Activated naive CD8-positive, alpha-beta T cell treated with anti-CD3 and anti-CD28 coated beads for 36 hours (primary cell): ENCODE data around the gene BLACAT1. TPM values are rescaled to one million over a fixed set of nuclear protein-coding genes. Genes with fewer than 3 reads are reported as not detected.
"Not testable (repeated sequence)": the region's sequence is repeated elsewhere in the genome, so short reads cannot be mapped to it uniquely, and the experiment has no call there.

Source experiments
- DNase-seq: peaks from one replicate; pipeline ENCODE4 v3.0.0; 2021
- H3K27ac Mint-ChIP-seq: one replicate; pipeline ENCODE4 v1.8.0; 2022; ENCODE audit warnings: mild to moderate bottlenecking, moderate library complexity, mixed read lengths
- H3K27me3 Mint-ChIP-seq: one replicate; pipeline ENCODE4 v1.8.0; 2022; ENCODE audit warnings: mild to moderate bottlenecking, mixed read lengths
- H3K36me3 Mint-ChIP-seq: one replicate; pipeline ENCODE4 v1.8.0; 2021; ENCODE audit warnings: mild to moderate bottlenecking, mixed read lengths
- H3K4me1 Mint-ChIP-seq: one replicate; pipeline ENCODE4 v1.8.0; 2021; ENCODE audit warnings: mixed read lengths
- H3K4me3 Mint-ChIP-seq: one replicate; pipeline ENCODE4 v1.8.0; 2022; ENCODE audit warnings: mild to moderate bottlenecking, moderate library complexity, mixed read lengths
- H3K9me3 Mint-ChIP-seq: one replicate; pipeline ENCODE4 v1.8.0; 2022; ENCODE audit warnings: mixed read lengths
- total RNA-seq, 2 experiments: library from RNA; stranded (reverse); gene quantifications; one replicate each; pipeline ENCODE4 v1.2.3, GENCODE V29; 2021

The BLACAT1 gene
- total RNA-seq, 2 experiments from 2014 or later, result 0.12 to 0.19 TPM

DNA sequence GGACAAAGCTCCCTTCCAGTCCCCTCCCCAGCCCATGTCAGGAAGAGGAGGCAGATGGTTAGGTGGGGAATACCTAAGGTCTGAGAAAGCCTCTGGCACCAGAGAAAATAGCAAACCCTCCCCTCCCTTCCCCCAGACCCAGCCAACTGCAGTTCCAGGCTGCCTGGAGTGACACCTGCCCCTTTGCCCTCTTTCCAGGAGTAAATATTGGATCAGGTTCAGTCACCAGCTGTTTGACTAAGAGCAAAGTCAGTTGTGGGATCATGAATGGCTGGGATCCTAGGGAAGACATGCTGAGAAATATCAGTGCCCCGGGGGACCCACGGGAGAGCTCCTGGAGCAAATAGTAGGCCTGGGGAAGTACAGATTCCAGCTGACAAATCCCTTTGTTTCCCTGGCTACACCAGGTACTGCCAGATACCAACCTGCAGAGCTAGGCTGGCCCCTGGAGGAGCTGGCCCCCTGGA is 36.4 kb upstream of the BLACAT1 start:
- H3K4me1 Mint-ChIP-seq, result peaks cover 4% of the 10 kb centered on the region
- no peak overlapping the region for H3K4me3 Mint-ChIP-seq
- no peak for DNase-seq
- H3K9me3 Mint-ChIP-seq, result no peaks in the 10 kb centered on the region
- peaks cover 54% of the 10 kb centered on the region for H3K27me3 Mint-ChIP-seq
- no peak overlapping the region for H3K27ac Mint-ChIP-seq
- H3K36me3 Mint-ChIP-seq, result no peaks in the 10 kb centered on the region

DNA sequence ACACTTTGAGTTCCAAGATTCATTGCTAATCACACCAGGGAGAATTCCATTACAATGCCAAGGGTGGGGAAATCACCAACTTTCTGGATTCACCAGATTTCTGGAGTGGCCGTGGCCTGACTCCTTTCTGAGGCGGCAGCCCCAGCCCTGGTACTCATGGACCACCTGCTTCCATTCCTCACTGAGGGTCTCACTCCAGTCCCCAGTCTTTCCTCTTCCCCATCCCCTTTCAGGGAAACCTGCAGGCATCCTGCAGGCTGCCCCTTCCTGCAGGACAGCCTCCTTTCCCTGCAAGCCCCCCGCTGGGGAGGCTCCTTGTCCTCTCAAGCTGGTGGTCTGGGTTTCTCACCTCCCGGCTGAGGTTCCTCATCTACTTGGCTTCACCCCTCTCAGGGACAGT is 35.9 kb upstream of the BLACAT1 start:
- Mint-ChIP-seq H3K27ac (no peak overlapping the region), H3K4me1 (peaks cover 4% of the 10 kb centered on the region), H3K36me3 (no peaks in the 10 kb centered on the region), H3K4me3 (no peak overlapping the region), H3K9me3 (no peaks in the 10 kb centered on the region), H3K27me3 (peaks cover 59% of the 10 kb centered on the region)
- no peak for DNase-seq

DNA sequence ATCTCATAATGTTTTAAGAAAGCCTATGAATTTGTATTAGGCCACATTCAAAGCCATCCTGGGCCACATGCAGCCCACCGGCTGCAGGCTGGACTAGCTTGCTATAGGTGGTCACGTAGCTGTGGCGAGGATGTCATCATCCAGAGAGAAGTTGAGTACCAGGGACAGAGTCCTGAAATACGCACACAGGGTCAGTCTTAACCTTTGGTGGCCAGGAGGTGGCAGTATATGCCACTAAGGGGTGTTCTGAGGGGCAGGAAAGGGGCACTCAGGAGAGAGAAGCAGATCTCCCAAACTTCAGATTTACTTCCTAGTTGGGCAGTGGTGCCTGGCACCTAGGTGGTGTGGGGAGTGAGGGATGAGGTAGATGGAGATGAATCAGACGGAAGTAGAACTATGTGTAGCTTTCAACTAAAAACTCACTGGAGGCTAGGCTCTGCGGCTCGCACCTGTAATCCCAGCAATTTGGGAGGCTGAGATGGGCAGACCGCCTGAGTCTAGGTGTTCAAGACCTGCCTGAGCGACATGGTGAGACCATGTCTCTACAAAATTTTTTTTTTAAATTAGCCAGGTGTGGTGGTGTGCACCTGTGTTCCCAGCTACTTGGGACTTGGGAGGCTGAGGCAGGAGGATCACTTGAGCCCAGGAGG is 32.4 kb upstream of the BLACAT1 start:
- peaks cover 65% of the 10 kb centered on the region for H3K27me3 Mint-ChIP-seq
- peak; percentile 52 for DNase-seq
- H3K9me3 Mint-ChIP-seq, result no peaks in the 10 kb centered on the region
- H3K27ac Mint-ChIP-seq, result no peak overlapping the region
- H3K4me3 Mint-ChIP-seq, result no peak overlapping the region
- peaks cover 4% of the 10 kb centered on the region for H3K4me1 Mint-ChIP-seq
- no peaks in the 10 kb centered on the region for H3K36me3 Mint-ChIP-seq

DNA sequence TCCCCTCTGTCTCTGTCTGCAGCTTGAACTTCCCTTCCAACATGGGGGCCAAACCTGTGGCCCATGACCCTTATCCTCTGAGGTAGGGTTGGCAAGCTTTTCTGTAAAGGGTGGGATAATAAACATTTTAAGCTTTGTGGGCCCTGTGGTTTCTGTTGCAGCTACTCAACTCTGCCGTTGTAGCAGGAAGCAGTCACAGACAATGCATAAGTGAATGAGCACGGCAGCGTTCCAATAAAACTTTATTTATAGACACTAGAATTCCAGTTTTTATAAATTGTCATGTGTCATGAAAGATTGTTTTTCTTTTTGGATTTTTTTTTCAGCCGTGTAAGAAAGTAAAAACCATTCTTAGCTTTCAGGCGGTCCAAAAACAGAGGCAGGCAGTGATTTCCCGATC is 30.4 kb upstream of the BLACAT1 start:
- H3K36me3 Mint-ChIP-seq, result no peaks in the 10 kb centered on the region
- no peaks in the 10 kb centered on the region for H3K9me3 Mint-ChIP-seq
- H3K27me3 Mint-ChIP-seq, result peaks cover 62% of the 10 kb centered on the region
- no peak overlapping the region for H3K27ac Mint-ChIP-seq
- H3K4me1 Mint-ChIP-seq, result peaks cover 16% of the 10 kb centered on the region
- H3K4me3 Mint-ChIP-seq, result no peak overlapping the region
- DNase-seq, result no peak

DNA sequence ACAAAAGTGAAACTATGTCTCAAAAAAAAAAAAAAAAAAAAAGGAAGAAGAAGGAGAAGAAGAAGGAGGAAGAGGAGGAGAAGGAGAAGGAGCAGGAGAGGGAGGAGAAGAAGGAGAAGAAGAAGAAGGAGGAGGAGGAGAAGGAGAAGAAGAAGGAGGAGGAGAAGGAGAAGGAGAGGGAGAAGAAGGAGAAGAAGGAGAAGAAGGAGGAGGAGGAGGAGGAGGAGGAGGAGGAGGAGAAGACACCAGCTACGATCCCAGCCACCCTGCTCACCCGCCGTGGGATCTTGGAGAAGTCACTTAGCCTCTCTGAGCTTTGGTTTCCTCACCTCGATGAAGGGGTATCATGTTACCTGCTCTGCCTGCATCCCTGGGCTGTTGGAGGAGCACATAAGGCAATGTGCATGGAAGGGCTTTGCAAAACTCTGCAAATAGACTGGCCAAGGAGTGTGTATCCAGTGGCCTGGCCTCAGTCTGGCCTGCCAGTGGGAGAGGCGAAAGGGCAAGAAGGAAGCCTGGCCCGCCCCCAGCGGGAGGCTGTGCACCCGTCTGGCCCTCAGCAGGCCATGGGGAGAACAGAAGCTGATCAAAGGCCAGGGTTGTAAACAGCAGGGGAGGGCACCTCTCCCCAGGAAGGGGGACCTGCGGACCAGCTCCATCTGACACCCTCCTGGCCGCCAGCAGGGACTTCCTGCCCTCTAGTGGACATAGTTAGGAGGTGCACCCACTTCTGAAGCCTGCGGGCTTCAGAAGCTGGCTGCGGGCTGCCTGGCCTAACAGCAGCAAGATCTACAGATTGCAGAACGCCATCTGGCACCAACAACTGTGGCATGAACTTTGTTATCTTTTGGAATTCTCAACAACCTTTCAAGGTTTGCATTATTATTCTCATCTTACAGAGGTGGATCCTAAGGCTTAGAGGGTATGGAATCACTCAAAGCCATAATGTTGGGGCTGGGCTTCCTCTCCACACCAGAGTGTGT is 29.4 kb upstream of the BLACAT1 start:
- H3K4me1 Mint-ChIP-seq, result peaks cover 25% of the 10 kb centered on the region
- H3K9me3 Mint-ChIP-seq, result no peaks in the 10 kb centered on the region
- H3K36me3 Mint-ChIP-seq, result no peaks in the 10 kb centered on the region
- H3K4me3 Mint-ChIP-seq, result no peak overlapping the region
- no peak overlapping the region for H3K27ac Mint-ChIP-seq
- H3K27me3 Mint-ChIP-seq, result peaks cover 58% of the 10 kb centered on the region
- DNase-seq, result peak; percentile 70

DNA sequence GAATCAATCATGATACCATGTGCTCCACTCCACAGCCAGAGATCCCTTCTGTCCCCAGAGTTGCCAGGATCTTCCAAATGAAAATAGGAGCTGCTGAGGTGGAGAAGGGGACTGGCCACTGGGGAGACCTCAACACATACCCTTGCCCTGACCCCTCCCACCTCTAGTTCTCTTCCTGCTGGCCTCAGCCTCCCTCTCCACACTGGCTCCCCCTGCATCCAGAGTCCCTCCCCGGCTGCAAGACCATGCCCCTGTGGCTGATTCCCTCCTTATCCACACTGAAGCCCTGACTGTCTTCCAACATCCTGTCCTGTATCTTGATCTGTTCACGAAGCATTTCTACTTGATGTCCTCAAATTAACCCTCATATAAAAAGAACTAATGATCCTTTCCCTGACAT is 27.5 kb upstream of the BLACAT1 start:
- Mint-ChIP-seq H3K4me3 (no peak overlapping the region), H3K9me3 (no peaks in the 10 kb centered on the region), H3K27ac (no peak overlapping the region), H3K4me1 (peaks cover 33% of the 10 kb centered on the region), H3K36me3 (no peaks in the 10 kb centered on the region), H3K27me3 (peaks cover 48% of the 10 kb centered on the region)
- DNase-seq, result no peak

DNA sequence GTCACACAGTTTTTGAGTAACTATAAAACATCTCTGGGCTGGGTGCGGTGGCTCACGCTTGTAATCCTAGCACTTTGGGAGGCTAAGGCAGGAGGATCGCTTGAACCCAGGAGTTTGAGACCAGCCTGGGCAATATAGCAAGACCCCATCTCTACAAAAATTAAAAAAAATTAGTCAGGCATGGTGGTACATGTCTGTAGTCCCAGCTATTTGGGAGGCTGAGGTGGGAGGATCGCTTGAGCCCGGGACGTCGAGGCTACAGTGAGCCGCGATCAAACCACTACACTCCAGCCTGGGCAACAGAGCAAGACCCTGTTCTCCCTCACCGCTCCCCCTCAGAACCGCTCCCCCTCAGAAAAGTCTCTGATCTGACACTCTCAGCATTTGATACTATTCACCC is 26.7 kb upstream of the BLACAT1 start:
- H3K4me3 Mint-ChIP-seq, H3K9me3 Mint-ChIP-seq, H3K27ac Mint-ChIP-seq, DNase-seq, H3K36me3 Mint-ChIP-seq: not testable (repeated sequence)
- Mint-ChIP-seq H3K27me3 (peaks cover 42% of the 10 kb centered on the region), H3K4me1 (peaks cover 31% of the 10 kb centered on the region)

DNA sequence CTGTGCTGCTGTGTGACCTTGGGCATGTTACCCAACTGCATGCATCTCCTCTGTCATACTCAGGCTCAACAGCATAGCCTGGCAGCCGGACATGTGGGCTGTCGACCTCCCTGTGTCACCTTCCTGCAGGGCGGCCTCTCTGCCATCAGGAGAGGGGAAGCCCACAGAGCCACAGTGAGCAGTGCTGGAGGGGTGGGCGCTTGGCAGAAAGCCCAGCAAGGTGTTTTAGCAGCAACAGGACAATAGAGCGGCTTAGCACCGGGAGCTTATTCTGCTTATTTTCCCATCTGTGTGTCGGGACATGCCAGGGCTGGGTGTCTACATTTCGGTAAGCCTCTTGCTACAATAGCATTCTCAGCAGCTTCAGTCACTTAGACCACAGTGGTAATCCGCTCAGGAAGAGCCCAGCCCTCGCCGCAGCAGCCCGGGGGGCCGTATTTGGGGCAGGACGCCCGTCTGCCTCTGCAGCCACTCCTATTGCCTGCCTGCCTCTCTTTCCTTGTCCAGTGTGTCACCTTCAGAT is 25.8 kb upstream of the BLACAT1 start:
- H3K4me3 Mint-ChIP-seq, result no peak overlapping the region
- H3K36me3 Mint-ChIP-seq, result no peaks in the 10 kb centered on the region
- peak overlapping the region; percentile 73 for H3K27ac Mint-ChIP-seq
- no peaks in the 10 kb centered on the region for H3K9me3 Mint-ChIP-seq
- peaks cover 31% of the 10 kb centered on the region for H3K4me1 Mint-ChIP-seq
- peak; percentile 42 for DNase-seq
- peaks cover 35% of the 10 kb centered on the region for H3K27me3 Mint-ChIP-seq

DNA sequence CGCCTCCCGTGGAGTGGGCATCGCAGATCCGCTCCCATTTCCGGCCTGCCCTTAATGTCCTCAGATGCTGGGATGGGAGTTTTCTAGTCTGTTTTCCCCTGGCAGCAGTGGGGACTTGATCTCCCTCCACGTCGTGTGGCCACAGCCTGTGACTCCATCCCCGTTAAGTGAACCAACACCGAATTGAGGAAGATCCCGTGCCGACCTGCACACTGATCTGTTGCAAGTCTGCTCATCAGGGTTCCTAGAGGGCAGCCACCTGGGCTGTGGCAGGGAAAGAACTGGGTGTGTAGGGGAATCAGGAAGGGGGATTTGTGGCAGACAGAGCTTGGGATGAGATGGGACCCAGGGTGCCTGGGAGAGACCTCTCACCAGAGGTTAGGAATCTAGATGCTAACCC is 25.4 kb upstream of the BLACAT1 start:
- H3K4me1 Mint-ChIP-seq, result peaks cover 31% of the 10 kb centered on the region
- H3K36me3 Mint-ChIP-seq, result no peaks in the 10 kb centered on the region
- H3K4me3 Mint-ChIP-seq, result peak overlapping the region; percentile 18
- peak overlapping the region; percentile 73 for H3K27ac Mint-ChIP-seq
- peaks cover 32% of the 10 kb centered on the region for H3K27me3 Mint-ChIP-seq
- DNase-seq, result peak; percentile 14
- no peaks in the 10 kb centered on the region for H3K9me3 Mint-ChIP-seq

DNA sequence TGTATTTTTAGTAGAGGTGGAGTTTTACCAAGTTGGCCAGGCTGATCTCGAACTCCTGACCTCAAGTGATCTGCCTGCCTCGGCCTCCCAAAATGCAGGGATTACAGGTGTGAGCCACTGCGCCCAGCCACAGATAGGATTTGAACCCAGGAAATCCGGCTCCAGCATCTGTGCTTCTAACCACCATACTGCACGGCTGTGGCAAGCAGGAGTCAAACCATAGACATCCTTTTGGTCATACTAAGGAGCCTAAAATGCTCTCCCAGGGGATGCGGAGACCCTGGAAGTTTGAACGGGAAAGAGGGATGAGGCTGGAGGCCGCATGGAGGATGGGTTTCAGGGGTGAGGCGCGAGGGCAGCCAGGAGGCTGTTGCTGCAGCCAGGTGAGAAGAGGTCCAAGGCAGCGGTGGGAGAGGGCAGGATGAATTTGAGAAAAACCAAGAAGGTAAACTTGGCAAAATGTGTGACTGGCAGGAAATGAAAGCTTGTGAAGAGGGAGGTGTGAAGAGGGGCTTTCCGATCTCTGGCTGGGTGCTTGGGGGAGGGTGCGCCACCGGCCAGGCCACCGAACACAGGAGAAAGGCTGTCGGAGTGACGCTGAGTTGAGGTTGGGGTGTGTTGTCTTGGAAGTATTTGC is 24.6 kb upstream of the BLACAT1 start:
- peaks cover 29% of the 10 kb centered on the region for H3K4me1 Mint-ChIP-seq
- peak; percentile 82 for DNase-seq
- H3K4me3 Mint-ChIP-seq, result peak overlapping the region; percentile 26
- H3K27ac Mint-ChIP-seq, result peak overlapping the region; percentile 72
- peaks cover 6% of the 10 kb centered on the region for H3K9me3 Mint-ChIP-seq
- H3K36me3 Mint-ChIP-seq, result no peaks in the 10 kb centered on the region
- peaks cover 29% of the 10 kb centered on the region for H3K27me3 Mint-ChIP-seq

DNA sequence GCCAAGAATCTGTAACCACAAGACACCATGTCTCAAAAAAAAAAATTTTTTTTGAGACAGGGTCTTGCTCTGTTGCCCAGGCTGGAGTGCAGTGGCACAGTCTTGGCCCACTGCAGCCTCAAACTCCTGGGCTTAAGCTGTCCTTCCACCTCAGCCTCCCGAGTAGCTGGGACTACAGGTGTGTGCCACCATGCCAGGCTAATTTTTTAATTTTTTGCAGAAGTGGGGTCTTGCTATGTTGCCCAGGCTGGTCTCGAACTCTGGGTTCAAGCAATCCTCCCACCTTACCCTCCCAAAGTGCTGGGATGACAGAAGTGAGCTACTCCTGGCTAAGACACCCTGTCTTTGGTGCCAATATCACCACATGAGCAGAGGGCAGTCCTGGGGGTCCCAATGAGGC is 23.1 kb upstream of the BLACAT1 start:
- peaks cover 29% of the 10 kb centered on the region for H3K27me3 Mint-ChIP-seq

DNA sequence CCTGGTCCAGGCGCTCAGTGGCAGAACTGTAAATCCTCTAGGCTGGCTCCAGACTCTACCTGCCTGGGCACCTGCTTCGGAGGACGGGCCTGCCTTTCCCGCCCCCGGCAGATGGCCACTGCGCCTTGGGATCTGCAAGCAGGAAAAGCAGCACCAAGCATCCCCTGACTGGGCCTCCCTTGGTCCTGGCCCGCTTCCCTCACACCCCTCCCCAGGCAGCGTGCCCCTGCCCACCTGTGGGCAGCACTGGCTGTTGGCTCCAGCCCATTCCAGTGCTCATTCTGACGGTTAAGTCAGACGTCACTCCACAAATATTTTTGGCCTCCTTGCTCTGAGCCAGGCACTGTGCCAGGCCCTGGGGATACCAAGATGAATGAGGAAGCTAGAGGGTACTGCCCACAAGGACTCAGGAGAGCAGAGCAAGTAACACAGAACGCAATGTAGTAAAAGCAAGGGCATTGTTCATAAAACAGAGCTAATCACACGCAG is 22.0 kb upstream of the BLACAT1 start:
- DNase-seq, result no peak
- peaks cover 33% of the 10 kb centered on the region for H3K4me1 Mint-ChIP-seq
- H3K27ac Mint-ChIP-seq, result no peak overlapping the region
- peaks cover 17% of the 10 kb centered on the region for H3K9me3 Mint-ChIP-seq
- H3K4me3 Mint-ChIP-seq, result no peak overlapping the region
- H3K36me3 Mint-ChIP-seq, result peaks cover 8% of the 10 kb centered on the region
- H3K27me3 Mint-ChIP-seq, result peaks cover 28% of the 10 kb centered on the region

More for the DNA sequence above, 23.1 kb upstream of the BLACAT1 start:
- H3K4me3 Mint-ChIP-seq, H3K27ac Mint-ChIP-seq, DNase-seq, H3K36me3 Mint-ChIP-seq: not testable (repeated sequence)
- Mint-ChIP-seq H3K4me1 (peaks cover 29% of the 10 kb centered on the region), H3K9me3 (peaks cover 17% of the 10 kb centered on the region)

DNA sequence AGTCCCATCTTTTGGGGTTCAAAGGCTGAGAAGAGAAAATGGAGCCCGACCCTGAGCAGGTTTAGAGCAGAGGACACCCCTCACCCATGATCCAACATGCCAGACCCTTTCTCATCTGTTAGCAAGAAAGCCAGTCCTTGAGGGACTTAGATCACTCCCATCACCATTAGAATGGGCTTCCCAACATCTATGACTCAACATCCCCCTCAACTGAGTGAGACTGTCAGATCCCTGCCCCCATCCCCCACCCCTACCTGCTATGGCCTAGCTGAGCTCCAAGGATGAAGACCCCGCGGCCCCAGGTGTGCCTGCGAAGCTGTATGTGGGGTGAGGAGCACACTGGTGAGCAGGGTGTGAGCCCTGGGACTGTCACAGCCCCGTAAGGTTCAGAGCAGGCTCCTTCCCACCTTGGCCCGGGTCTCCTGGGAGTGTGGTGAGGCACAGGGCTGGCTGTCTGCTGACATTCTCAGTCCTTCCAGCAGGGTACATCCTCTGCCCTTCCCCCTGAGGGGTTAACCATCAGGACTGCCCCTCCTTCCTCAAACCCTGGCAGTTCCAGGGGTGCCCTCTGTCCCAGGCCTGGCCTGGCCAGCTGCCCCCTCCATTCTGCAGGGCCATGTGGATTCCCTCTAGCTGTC is 21.4 kb upstream of the BLACAT1 start:
- peaks cover 17% of the 10 kb centered on the region for H3K9me3 Mint-ChIP-seq
- peaks cover 8% of the 10 kb centered on the region for H3K36me3 Mint-ChIP-seq
- H3K27me3 Mint-ChIP-seq, result peaks cover 30% of the 10 kb centered on the region

DNA sequence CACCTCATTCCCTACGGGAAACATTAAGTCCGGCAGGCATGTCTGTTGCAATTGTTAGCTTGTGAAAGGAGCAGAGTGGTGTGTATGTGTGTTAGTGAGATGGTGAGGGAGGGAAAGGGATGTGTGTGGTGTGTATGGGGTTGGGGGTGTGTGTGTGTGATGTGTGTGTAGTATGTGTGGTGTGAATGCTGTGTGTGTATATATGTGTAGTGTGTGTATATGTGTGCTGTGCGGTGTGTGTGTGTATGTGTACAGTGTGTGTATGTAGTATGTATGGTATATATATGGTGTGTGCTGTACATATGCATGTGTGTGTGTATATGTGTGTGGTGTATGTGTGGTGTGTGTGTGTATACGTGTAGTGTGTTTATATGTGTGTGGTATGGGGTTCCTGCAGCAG is 20.8 kb upstream of the BLACAT1 start:
- Mint-ChIP-seq H3K4me1 (peaks cover 31% of the 10 kb centered on the region), H3K27ac (no peak overlapping the region), H3K9me3 (peaks cover 17% of the 10 kb centered on the region), H3K36me3 (peaks cover 8% of the 10 kb centered on the region), H3K27me3 (peaks cover 32% of the 10 kb centered on the region), H3K4me3 (no peak overlapping the region)
- no peak for DNase-seq

More for the DNA sequence above, 21.4 kb upstream of the BLACAT1 start:
- Mint-ChIP-seq H3K4me1 (peaks cover 37% of the 10 kb centered on the region), H3K4me3 (no peak overlapping the region), H3K27ac (no peak overlapping the region)
- no peak for DNase-seq
